Skeletal muscle cell (primary cell): ENCODE results near the gene BRD3.
"Not testable (repeated sequence)": the region's sequence is repeated elsewhere in the genome, so short reads cannot be mapped to it uniquely, and the experiment has no call there.

Experiments used
- DNase-seq: peaks from one replicate; pipeline ENCODE4 v3.0.0-alpha.2; 2010; ENCODE audit warnings: low read depth
- H3K4me3 ChIP-seq: 2 replicates; pipeline ENCODE4 v1.5.1; 2011; ENCODE audit warnings: low read depth, mild to moderate bottlenecking, control low read depth, low read length, moderate library complexity

The BRD3 gene

DNA sequence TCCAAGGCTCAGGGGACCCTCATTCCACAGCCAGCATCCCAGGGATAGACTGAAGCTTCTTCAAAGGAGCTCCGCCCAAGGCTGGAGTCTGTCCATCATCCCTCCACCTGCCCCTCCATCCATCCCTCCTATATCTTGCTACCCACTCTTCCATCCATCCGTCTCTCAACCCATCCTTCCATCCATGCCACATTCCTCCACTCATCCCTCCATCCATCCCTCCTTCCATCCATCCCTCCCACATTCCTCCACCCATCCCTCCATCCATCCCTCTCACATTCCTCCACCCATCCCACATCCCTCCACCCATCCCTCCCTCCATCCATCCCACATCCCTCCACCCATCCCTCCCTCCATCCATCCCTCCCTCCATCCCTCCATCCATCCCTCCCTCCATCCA is 70.2 kb downstream of the BRD3 start:
- no peak for DNase-seq
- no peak overlapping the region for H3K4me3 ChIP-seq

GRCh38 chr9:133996531-133997520 is 71.0 kb downstream of the BRD3 start:
- no peak overlapping the region for H3K4me3 ChIP-seq
- DNase-seq: no peak

GRCh38 chr9:133995012-133995896 is 72.6 kb downstream of the BRD3 start:
- H3K4me3 ChIP-seq: no peak overlapping the region
- no peak for DNase-seq

DNA sequence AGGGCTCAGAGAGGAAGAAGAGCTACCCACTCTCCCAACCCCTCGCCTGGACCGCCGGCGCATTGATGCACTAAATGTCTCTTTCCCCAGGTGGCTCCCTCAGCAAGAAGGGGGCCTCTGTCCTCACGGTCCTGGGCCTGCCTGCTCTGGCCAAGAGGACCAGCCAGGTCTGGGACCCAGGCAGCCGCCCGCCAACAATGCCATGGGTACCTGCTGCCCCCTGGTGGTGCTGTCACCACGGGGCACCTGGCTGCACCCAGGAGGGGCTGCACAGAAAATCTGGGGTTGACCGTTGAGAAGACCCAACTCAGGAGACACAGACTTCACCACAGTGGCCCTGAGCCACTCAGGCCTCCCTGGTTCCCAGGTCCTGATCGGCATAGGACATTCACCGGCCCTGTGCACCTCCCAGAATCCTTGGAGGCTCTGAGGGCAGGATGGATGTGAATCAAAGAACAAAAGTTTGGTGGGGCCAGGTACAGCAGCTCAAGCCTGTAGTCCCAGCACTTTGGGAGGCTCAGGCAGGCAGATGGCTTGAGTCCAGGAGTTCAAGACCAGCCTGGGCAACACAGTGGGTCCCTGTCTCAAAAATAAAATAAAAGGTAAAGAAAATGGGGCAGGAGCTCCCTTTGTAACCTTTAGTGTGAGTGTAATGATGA is 73.3 kb downstream of the BRD3 start:
- no peak for DNase-seq
- no peak overlapping the region for H3K4me3 ChIP-seq

GRCh38 chr9:133993635-133994253 is 74.1 kb downstream of the BRD3 start:
- no peak for DNase-seq
- peak overlapping the region; percentile 78 for H3K4me3 ChIP-seq

DNA sequence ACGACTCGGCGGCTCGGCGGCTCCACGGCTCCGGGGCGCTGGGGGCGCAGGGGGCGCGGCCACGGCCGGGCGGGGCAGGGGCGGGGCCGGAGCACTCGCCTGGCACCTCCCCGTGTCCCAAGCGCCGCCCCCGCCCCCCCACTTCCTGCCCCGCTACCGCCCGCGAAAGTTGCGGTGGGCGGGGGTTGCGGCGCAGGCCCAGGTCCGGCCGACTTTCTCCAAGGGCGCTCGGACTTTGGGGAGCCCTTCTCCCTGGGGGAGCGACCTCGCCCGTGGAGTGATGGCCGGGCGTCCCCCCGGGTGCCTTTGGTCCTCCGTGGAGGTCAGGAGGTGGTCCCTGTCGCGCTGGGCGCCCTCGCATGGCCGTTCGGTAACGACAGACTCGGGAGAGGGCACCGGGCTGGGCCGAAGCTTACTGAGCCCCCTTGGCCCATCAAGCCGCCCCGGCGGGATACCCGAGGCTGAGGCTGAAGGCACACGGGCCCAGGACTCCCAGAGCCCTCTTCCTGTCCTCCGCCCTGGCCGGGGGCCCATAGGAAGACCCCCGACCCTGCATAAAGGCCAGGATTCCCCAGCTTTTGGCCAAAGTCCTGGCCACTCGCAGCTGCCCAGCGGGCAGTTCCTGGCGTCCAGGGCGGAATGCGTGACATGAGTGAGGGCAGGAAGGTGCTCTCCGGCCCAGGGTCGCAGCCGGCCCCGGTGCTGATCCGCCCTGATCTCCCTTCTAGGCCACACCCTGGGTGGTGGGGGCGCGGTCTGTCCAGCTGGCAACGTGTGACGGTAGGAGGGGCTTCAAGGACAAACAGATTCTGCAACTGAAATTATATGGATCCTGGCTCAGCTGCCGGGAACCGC is 74.8 kb downstream of the BRD3 start:
- peak overlapping the region; percentile 78 for H3K4me3 ChIP-seq
- DNase-seq: peak; percentile 78

DNA sequence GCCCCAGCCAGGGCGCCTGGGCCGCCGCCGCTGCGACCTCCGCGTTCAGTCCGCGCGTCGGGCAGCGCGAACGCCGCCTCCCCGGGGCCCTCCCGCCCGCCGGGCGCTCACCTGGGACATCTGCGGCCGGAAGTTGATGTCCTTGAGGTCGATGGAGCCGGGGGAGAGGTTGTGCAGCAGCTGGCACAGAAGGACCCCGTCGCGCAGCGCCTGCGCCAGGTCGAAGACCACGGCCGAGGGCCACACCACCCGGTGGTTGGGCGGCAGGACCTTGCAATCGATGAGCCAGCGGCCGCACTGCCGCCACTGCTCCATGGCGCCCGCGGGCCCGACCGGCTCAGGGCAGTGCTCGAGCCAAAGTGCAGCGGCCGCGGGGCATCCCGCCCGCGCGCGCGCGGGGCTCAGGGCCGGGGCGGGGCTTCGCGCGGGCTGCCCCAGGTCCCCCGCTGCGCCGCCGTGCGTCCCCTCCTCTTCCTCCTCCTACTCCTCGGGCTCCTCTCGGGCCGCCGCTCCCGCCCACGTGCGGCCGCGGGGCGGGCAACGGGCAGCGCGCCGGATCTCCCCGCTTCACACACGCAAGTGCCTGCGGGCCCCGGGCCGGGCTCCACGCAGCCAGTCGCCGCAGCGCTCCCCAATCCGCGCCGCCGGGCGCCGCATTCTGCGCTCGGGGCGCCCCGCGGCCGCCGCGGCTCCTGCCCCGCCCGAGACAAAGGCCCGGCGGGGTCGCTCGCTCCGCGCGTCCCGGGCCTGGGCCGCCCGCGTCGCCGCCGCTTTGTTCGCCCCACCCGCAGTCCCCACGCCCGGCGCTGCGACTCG is 75.7 kb downstream of the BRD3 start, which contains the start of gene VAV2:
VAV2 (minus strand) TSS at position 361 of the 816 bp plus-strand sequence; CDS start at position 315, 46 bp downstream.
- peak within 1 kb of the TSS; percentile 78 for H3K4me3 ChIP-seq
- no peak for DNase-seq

DNA sequence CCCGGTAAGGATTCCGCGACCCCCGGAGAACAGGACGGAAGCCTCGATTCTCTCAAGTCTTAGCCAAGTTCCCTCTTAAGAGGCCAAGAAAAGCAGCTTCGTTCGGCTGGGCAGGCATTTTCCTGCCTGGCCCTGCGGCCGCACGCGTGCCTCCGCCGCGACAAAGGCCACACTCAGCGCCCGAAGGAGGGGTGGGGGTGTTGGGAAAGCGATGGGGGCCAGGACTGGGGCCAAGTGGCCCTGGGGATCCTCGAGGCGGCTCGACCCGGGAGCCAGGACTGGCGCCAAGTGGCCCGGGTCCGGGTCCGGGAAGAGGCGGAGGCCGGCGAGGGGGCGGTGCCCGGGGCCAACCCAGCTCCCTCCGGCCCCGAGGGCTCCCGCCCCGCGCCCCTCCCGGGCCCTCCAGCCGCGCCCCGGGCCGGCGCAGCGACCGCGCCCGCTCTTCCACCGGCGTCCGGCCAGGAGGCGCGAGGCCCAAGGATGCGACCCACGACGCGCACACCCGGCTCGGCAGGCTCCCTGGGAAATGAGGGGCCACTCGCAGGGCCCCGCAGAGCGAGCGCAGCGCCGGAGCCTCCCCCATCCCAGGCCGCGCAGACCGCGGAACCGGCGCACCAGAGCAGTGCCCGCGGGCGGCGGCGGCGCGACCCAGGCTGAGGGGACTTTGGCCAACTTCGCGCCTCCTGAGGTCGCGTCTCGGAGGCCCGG is 76.5 kb downstream of the BRD3 start:
- peak overlapping the region; percentile 78 for H3K4me3 ChIP-seq
- DNase-seq: no peak

GRCh38 chr9:133990366-133991213 is 77.2 kb downstream of the BRD3 start:
- peak overlapping the region; percentile 78 for H3K4me3 ChIP-seq
- no peak for DNase-seq

DNA sequence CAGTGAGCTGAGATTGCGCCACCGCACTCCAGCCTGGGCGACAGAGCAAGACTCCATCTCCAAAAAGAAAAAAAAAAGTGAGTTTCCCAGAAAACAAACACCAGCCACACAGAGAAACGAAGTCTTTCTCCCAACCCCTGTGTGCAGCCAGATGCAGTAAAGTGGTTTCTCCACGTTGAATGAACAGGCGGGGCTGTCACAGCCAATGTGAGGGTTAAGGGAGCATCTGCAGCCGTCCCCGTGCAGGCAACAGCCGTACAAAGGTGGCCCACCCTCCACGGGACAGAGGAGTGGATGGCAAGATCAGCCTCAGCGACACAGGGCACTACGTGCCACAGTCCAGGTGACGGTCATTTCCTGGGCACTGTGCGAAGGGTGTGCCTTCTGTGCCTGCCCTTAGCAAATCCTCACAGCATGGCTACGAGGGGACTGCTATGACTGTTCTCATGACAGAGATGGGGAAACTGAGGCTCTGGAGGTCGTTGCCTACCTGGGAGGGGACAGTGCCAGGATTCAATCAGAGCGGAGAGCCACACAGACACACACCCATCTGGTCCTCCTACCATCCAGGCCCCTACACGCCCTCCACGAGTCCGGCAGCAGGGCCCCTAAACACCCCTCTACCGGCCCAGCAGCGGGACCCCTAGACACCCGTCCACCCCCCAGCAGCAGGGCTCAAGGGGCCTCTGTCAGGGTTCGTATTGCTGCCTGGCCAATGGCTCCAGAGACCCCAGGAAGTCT is 78.0 kb downstream of the BRD3 start:
- H3K4me3 ChIP-seq: peak overlapping the region; percentile 78
- DNase-seq: no peak

GRCh38 chr9:133988771-133989170 is 79.1 kb downstream of the BRD3 start:
- not testable (repeated sequence) for DNase-seq, H3K4me3 ChIP-seq

DNA sequence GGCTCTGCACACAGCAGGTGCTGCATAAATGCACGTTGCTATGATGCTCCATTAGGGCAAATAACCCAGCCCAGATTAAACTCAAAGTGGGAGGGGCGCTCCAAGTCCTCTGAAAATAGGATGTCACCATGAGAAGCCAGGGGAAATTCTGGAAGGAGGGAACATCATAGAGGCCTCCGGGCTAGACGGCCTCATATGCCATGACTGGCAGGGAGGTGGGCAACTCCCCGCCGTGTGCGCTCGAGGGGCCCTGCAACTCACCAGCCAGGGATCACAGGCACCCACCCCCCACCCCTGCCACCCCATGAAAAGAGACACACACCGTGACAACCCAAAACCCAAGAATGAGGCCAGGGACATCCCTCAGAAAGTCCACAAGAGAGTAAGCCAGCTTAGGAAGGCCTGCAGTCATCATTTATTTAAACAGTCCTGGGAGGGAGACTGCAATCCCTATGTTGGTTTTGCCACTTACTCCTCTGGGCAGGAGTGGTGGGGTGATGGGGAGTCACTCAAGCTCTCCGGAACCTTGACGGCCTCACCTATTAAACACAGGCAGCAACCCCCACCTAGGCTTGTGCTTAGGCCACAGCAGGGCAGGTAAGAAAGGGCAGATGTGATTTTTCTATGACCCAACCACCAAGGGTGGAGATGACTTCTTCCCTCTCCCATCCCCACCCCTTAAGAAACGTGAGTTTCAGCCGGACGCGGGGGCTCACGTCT is 79.7 kb downstream of the BRD3 start:
- H3K4me3 ChIP-seq: no peak overlapping the region
- no peak for DNase-seq

DNA sequence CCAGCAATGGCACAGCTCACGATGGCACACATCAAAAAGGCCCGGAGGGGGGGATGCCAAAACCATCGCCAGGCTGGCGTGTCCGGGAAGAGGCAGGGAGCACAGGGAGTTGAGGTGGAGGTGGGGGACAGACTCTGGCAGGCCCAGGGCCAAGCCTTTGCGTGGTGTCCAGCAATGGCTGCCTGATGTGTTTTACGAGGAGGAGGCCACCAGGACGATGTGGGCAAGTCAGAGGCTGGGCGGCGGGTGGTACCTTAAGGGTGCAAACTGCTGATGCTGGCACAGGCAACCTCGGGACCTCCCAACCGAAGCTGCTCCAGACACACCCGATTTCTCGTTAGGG is 80.4 kb downstream of the BRD3 start:
- H3K4me3 ChIP-seq: no peak overlapping the region
- DNase-seq: no peak

DNA sequence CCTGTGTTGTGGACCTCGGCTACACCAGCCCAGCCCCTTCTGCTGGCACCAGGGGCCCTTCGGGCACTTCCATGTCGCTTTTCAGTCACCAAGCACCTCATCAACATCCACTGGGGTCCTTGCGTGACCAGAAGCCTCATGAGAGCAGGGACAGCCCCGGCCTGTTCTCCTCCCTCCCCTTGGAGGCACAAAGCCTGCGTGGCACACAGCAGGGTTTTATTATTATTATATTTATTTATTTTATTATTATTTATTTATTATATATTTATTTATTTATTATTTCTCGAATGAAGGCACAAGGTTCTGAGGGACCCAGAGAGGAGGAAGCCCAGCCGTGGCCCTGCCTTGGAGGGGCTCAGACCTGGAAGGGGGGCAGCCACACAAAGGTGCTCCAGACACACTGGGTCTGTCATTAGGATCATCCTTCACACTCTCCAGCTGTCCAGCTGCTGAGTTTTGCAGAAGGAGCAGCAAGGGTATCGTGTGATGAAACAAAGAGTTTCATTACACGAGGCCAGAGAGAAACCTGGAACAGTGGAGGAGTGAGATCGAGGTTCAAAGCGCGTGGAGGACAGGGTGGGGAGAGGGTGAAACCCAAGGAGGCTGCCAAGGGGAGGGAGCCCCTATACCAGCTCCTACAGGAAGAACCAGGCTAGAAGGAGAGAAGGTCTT is 80.9 kb downstream of the BRD3 start:
- no peak overlapping the region for H3K4me3 ChIP-seq
- no peak for DNase-seq
